ENCODE results near the gene STUB1.

- TF ChIP-seq PPARA (CRISPR knock-in tag; IDR thresholded peaks at IDR 0.05; ENCODE audit: borderline replicate concordance) (no peak), ZFP3 (CRISPR knock-in tag; IDR thresholded peaks at IDR 0.05) (no peak), TSHZ2 (CRISPR knock-in tag; IDR thresholded peaks at IDR 0.05) (no peak), ARNTL (CRISPR knock-in tag; IDR thresholded peaks at IDR 0.05; ENCODE audit: borderline replicate concordance, low read depth) (no peak), CREB5 (CRISPR knock-in tag; IDR thresholded peaks at IDR 0.05; ENCODE audit: low read depth) (no peak), SNAI2 (CRISPR knock-in tag; IDR thresholded peaks at IDR 0.05) (no peak), PATZ1 (CRISPR knock-in tag; IDR thresholded peaks at IDR 0.05; ENCODE audit: borderline replicate concordance) (no peak), ZC3H10 (CRISPR knock-in tag; IDR thresholded peaks at IDR 0.05) (no peak), TCF4 (CRISPR knock-in tag; IDR thresholded peaks at IDR 0.05; ENCODE audit: borderline replicate concordance) (no peak)
Measured at GRCh38 chr16:686459-687260, 6.5 kb downstream of the STUB1 start.

Data from SK-N-SH treated with all-trans-retinoic acid at 6 μM for 48 hours (cell line).